GM21528 (cell line): ENCODE measurements around the gene MRAS.
"Not testable (repeated sequence)": the region's sequence is repeated elsewhere in the genome, so short reads cannot be mapped to it uniquely, and the experiment has no call there.

Experiments
- ATAC-seq: cut with Tn5 transposase; IDR thresholded peaks from one replicate; pipeline ENCODE4 v1.9.1; 2021; ENCODE audit warnings: mild to moderate bottlenecking, moderate library complexity; ENCODE audit not compliant: unreplicated experiment, low FRiP score

The MRAS gene

DNA sequence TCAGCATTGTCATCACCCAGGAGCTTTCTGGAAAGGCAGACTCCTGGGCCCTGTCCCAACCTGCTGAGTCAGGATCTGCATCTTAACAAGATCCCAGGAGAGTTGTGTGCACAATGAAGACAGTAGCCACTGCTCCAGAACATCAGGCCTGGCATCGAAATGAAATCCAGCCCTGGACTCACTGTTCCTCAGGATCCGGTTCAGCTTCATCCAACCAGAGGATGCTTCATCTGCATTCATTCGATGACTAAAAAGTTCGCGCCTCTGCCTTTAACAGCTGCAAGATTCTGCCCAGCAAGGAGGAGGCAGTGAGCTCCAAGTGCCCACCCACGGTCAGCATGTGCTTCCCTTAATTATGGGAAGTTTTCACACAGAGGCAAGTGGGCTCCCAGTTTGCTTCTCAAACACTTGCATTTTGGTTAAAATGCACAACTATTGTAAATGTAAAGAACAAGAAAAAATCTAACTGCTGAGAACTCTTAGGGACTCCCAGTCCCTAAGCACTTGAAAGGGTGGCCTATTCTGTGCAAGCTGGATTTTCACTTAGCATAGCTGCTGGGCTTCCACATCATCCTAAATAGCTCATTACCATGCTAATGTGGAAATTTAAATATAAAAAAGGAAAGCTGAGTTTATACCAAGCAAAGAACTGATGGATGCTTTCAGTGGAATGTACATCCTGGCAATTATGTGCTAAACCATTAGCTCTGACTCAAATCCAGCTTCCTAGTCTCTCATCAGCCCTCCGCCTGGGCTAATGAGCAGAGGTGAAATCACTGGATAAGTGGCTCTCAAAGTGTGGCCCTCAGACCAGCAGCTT is 60.6 kb downstream of the MRAS start:
- ATAC-seq = no peak

DNA sequence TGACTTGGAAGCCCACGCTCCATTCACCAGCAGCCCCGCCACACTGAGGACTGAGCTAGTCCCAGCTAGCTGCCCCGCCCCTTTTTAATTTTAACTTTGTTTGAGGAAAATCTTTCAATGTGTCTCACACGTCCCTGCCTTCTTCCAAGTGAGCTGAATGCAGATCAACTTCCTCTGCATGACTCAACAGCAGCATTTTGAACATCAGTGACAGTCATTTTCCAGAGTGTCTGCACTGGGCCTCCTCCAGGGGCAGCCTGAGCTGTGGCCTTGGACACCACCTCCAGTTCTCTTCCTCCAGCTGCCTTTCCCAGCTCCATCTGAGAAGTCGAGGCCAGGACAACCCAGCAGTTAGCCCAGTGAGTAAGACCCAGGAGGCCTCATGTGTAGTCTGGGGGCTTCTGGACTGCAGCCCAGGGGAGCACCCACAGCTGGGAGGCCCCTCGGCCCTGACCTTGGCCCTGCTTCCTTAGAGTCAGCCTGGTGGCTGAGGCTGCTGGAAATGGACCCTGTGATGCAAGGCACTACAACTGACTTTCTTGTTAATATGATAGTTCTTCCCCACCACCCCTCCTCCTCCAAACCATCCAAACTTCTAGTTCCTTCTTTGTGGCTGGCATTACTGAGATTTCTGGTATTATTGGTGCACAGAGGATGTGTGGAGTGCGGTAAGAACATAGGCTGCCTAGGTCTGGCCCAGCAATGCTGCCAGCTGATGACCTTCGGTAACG is 64.6 kb downstream of the MRAS start:
- ATAC-seq = no peak

DNA sequence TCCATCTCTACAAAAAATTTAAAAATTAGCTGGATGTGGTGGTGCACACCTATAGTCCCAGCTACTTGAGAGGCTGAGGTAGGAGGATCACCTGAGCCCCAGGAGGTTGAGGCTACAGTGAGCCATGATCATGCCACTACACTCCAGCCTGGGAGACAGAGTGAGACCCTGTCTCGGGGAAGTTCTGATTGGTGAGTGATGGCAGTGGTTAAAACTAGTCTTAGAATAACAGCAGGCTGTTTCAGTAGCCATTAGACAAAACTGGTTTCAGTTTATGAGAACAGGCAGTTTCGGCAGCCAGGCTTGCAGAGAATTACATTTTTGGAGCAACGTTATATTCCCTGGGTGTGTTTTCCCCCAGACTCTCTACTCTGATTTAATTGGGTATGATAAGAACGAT is 67.9 kb downstream of the MRAS start:
- ATAC-seq = not testable (repeated sequence)

DNA sequence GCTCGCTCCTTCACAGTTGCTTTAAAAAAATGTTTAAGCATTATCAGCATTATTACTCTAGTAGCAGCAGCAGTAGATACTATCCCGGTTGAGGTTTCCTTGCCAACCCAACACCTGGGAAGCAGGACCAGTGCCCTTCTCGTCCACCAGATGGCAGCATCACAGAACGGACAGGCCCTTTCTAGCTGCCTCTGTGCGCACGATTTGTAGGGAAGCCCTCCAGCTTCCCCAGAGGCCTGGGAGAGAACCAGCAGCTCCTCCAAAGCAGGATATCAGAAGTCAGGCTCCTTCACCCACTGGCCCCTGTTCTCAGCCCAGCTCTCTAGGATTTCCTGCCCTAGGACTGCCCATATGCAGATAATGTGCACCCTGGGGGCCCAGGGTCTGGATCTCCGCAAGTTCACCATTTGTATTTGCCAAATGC is 69.2 kb downstream of the MRAS start:
- peak; percentile 85 for ATAC-seq

DNA sequence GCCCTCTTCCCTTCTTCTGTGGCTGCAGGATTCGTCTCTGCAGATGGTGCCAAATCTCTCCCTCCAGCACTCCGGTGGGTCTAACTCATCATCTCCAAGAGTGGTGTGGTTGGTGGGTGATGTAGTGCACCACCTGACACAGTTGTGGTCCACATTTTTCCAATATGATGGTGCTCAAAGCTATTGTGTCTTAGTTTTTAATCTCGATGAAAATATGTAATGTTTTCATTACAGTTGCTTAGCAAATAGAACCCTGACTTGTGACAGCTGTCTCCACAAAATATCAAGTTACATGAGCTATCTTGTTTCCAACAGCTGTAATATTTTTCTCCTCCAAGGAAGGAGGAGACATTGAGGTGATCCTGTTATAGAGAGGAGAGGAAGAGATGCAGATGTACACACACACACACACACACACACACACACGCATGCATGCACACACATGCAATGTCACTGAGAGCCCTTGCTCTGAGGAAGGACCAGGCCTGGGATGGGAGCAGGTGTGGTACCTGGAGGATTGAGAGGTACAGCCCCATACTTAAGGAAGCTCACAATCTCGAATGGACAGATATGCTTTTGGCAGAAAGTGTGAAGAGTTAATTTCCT is 70.3 kb downstream of the MRAS start:
- no peak for ATAC-seq

DNA sequence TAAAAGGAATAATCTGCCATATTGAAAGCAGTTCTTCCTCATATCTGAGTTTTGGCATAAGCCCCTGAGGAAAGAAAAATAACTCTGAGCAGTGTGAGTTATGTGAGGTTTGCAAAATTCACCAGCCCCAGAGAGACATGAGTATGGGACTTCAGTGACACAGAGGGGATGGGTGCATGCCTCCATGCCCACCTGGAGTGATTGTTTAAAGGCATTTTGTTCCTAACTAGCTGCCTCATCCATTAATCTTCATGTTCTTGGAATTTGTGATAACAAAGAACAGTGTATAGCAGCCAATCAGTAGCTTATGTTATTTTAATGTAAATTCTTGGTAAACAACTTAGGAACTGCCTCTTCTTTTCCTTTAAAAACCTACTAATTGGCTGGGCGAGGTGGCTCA is 74.9 kb downstream of the MRAS start:
- no peak for ATAC-seq

DNA sequence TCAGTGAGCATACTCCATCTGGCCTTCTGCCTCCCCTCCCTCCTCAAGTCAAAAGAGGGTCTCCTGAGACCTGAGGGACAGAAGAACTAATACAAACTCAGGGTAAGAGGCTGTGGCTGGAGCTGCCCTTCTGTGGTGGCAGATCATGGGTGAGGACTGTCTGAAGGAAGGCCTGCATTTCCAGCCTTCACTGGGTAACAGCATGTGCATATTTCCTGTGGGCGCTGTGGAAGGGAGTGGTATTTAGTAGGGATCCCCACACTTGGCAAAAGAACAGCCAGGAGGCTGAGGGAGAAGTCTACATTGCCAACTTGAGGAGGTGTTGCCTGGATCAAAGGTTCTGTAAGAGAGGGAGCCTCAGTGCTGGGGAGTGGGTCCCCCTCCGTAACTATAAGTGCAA is 75.9 kb downstream of the MRAS start:
- no peak for ATAC-seq

DNA sequence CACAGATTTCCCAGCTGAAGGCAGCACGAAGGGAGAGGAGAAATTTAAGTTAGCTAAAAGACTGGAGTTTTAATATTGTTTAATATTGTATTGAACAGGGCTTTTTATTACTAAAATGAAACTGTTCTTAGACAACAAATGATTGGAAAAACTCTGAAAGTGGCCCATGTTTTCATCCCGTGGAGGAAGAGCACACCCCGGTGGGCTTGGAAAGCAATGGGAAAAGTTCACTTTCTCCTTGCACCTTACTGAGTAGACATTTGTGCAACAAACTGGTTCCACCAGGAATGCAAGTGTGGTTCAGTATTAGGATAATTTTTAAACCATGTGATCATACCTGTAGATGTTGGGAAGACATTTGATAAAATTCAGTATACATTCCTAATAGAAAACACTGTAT is 77.8 kb downstream of the MRAS start:
- no peak for ATAC-seq

DNA sequence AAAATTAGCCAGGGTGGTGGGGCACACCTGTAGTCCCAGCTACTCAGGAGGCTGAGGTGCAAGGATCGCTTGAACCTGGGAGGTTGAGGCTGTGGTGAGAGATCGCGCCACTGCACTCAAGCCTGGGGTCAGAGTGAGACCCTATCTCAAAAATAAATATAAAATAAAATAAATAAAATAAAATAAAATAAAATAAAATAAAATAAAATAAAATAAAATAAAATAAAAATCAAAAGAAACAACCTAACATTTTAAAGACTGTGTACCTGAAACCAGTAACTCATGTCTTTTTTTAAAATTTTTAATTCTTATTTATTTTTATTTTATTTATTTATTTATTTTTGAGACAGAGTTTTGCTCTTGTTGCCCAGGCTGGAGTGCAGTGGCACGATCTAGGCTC is 78.4 kb downstream of the MRAS start:
- not testable (repeated sequence) for ATAC-seq

DNA sequence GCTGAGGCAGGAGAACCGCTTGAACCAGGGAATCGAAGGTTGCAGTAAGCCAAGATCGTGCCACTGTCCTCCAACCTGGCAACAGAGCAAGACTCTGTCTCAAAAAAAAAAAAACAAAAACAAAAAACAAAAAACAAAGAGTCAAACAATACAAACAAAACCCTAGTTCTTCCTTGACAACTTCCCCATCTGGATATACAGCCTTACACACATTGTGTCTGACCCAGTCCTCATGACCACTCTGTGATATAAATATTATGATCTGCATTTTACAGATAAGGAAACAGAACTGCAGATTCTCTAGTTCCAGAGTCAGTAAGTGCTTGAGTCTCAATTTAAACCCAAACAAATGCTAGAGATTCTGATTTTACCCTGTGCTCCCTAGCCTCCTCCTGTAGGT is 81.3 kb downstream of the MRAS start:
- ATAC-seq = no peak

DNA sequence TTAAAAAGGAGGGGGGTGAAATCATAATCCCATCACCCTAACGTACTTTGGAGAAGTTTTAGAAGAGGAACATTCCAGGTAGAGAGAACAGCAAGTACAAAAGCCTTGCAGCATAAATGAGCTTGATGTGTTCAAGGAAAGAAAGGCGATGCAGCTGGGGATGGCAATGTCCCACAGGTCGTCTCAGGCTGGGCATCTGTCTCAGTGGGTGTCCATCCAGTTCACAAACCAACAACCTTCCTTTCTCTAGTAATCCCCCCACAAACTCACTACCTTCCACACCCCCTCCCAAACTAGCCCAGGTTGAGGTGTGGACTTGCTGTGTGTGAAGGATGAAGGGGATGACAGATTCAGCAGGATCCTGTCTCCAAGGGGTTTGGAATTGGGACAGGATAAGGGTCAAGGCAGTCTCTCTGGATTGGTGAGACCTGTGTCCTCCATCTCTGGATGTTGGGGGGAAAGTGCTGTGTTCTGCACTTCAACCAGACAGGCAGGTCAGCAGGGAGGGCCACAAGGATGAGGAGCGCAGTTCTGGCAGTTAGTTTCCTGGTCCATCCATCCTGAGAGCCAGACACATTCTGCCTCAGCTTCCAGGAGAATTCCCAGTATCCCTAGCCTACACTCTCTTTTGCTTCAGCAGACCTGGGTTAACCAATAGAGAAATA is 84.3 kb downstream of the MRAS start:
- ATAC-seq = no peak

DNA sequence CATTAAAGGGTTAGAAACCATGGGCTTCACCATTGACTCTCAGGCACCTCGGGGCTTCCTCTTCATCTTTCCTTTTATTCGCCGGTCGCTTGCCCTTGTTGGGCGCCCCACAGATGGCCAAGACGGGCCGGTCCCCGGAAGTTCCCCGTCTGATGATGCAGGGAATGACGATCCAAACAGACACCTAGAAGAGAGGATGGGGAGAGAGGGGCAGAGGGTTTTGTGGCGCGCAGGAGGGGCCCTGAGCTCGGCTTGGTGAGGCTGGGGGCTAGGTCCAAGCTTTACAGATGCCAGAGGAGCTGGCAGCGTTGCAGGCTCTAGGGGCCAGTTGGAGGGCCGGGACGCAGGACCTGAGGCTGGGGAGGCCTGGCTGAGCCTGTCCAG is 85.5 kb downstream of the MRAS start:
- ATAC-seq = no peak

DNA sequence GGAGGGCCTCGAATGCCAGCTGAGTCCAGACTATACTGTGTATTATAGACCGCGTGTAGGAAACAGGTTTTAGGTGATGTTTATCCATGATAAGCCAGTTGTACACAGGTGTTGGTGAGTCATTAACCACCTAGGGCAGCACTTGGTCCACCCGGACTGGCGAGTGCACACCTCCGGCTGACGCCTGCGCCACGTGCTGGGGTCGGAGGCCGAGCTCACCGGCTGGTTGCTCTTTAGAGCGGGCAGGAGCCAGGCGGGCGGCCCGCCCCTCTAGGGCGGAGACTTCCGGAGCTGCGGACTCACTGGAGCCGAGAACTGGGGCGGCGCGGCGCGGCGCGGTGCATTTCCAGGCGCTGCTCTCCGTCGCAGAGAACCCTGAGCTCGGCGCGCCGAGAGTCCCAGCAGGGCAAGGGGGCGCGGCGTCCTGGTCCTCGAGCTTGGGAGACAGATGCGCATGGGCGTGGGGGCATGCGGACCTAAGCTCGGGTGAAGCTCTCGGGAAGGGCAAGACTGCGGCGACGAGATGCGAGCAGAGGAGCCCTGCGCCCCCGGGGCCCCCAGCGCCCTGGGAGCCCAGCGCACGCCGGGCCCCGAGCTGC is 86.0 kb downstream of the MRAS start, which contains the start of gene ESYT3:
TSS of gene ESYT3 (plus strand) at position 341 of the 599 bp plus-strand sequence. CDS start at position 524, 183 bp downstream.
- ATAC-seq = no peak

DNA sequence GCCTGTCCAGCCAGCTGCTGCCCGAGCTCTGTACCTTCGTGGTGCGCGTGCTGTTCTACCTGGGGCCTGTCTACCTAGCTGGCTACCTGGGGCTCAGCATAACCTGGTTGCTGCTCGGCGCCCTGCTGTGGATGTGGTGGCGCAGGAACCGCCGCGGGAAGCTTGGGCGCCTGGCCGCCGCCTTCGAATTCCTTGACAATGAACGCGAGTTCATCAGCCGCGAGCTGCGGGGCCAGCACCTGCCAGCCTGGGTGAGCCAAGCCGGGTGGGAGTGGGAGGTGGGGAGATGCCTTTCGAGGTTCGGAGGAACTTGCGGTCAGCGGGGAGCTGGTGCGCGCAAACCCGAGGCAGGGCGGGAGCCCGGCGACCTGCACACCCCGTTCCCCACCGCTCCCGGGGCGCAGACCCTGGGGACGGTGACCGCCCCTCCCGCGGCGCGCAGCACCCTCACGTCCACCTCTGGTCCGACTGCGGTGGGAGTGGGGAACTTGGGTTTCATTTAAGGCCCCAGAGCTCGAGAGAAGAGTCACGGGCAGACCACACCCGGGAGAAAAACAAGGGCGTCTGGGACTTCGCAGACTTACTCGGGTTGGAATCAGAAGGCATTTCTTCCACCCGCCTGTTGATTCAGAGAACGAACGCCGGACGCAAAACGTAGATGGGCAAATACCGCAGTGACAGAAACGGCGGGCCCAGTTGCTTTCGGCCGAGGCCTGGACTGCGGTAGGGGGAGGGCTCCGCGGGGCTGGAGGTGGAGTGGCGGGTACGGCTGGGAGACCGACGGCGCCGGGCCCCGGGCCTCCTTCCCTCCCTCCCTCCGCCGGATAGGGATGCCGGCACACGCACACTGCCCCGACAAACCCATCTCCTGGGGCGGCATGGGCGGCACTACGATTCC is 86.7 kb downstream of the MRAS start:
- ATAC-seq = no peak

DNA sequence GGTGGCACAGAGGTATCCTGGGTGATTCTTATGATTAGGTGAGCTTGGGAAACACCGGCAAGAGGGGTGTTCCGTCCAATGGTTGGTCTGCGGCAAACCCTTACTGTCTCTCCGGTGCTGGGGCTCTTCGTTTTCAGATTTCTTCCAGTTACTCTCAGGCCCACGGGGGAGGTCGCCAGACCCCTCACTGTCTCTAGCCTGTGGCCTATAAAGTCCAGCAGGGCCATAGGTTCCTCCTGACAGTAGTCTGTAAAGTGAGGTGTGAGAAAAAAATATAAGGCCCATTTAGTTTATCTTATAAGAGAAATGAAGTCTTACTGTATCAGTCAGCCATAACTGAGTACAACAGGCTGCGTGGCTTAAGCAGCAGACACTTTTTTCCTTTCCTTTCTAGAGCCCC is 87.5 kb downstream of the MRAS start:
- no peak for ATAC-seq

DNA sequence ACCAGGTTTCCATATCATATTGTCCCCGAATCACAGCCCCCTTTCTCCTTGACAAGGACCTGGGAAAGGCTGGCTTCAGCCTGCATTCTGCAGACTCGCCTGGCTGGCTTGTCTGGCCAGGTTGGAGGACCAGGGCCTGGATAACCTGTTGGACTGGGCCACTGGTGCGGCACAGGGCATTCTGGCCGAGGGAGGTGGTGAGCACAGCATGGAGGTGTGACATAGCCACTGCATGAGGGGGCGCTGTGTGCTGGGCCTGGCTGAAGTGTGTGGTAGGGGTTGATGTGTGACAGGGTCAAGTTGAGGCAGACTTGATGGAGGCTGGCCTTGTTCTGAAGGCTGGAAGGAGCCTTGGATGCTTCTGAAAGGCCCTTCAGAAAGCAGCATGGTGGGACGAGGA is 88.9 kb downstream of the MRAS start:
- no peak for ATAC-seq

DNA sequence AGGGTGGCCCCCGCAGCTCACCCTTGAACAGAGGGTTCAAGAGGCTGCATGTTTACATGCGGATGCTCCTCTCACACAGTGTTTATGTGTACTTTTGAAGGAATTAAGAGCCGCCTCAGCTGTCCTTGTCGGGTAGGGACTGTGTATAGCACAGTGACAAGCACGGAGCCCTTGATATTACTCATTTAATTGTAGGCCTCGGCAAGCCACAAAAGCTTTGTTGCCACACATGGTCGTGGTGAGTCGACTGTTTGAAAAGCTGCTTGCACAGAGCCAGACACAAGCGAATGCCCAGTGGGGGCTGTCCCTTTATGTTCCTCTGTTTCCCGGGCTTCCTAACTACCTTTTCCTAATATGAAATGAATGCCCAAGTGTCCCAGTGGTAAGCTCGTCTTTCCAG is 90.5 kb downstream of the MRAS start:
- ATAC-seq = no peak

DNA sequence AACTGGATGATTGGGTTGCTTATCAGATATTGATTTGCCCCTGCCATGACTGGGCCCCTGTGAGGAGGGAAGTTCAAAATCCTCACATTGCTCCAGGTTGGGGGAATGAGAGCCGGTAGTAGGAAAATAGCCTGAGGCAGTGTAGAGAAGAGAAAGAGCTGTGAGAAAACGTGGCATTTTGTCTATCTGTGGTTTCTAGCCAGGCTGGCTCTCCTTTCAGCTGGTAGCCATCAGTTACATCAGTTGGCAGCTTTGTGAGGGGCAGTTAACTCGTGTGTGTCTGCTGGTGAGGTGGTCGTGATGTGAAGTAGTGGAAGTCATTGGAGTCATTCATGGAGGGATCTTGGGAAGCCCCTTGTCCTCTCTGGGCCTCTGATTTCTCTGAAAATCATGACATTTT is 91.3 kb downstream of the MRAS start:
- ATAC-seq = no peak

DNA sequence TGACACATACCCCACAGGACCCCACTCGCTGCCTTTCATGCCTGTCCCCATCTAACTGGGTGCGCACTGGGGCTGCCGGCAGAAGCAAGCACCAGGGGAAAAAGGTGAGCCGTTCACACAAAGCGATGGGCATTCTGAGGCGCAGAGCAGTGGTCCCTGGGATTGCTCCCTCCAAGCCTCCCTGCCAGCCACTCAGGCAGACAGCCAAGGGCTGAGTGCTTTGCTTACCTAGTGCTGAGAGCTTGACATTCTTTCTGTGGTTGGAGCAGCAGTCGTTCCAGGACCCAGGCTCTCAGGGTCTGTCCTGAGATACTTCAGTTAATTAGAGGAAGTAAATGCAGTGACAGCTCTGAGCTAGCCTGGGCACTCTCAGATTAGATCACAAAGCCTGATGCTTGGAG is 91.7 kb downstream of the MRAS start:
- ATAC-seq = no peak

DNA sequence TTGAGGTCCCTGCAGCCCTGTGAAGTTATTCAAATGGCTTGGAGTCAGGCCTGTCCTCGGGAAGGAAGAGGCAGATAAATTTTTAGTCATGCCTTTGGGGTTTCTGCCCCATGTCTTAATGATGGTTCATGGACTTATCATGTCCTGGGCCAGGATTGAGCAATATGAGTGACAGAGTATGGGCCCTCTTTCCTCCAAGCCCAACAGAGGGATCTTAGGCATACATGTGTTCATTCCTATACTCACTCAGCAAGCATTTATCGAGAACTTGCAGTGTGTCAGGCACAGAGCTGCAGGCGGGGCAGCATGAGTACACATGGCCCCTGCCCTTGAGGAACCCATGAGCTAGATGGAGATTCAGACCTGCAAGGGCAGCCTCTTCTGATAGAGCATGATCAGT is 92.2 kb downstream of the MRAS start:
- ATAC-seq = no peak
